ENCODE results near the gene PLCD3. TPM values are rescaled to one million over a fixed set of nuclear protein-coding genes. Genes with fewer than 3 reads are reported as not detected.

Gene PLCD3
- total and polyA plus RNA-seq, 2 of the 13 experiments (the other 11 are each of a cell fraction or from before 2014, with no cell fraction given) = 11.3 to 39.1 TPM

- TF ChIP-seq E2F1 (CRISPR knock-in tag; IDR thresholded peaks at IDR 0.05) = no peak
- TF ChIP-seq ZNF3 (CRISPR knock-in tag; IDR thresholded peaks at IDR 0.05) = no peak
- peak; percentile 55; the same call in 1 of the 2 replicates for TF ChIP-seq BHLHE40 (IDR thresholded peaks at IDR 0.05; ENCODE audit: low read length)
- 0 out of 2 replicates have a peak, but pooled peaks have one; percentile 17 for TF ChIP-seq ZNF274 (CRISPR knock-in tag; IDR thresholded peaks at IDR 0.05)
- peak; percentile 18; the same call in 1 of the 2 replicates for TF ChIP-seq MEIS1 (CRISPR knock-in tag; IDR thresholded peaks at IDR 0.05; ENCODE audit: borderline replicate concordance)
- peak; percentile 77; the same call in 1 of the 2 replicates for TF ChIP-seq RXRB (CRISPR knock-in tag; IDR thresholded peaks at IDR 0.05; ENCODE audit: borderline replicate concordance)
- 0 out of 2 replicates have a peak, but pooled peaks have one; percentile 31 for TF ChIP-seq ZNF709 (CRISPR knock-in tag; IDR thresholded peaks at IDR 0.05)
- no peak for TF ChIP-seq TAF15 (IDR thresholded peaks at IDR 0.05; ENCODE audit: low read depth, low read length, poor library complexity, severe bottlenecking)
- TF ChIP-seq FLYWCH1 (CRISPR knock-in tag; IDR thresholded peaks at IDR 0.05) = no peak
- TF ChIP-seq ZNF550 (CRISPR knock-in tag; IDR thresholded peaks at IDR 0.05; ENCODE audit: borderline replicate concordance) = peak; percentile 45; the same call in 1 of the 2 replicates
- no peak for TF ChIP-seq ZNF790 (CRISPR knock-in tag; IDR thresholded peaks at IDR 0.05; ENCODE audit: borderline replicate concordance)
- no peak for TF ChIP-seq FOXM1 (CRISPR knock-in tag; IDR thresholded peaks at IDR 0.05)
- TF ChIP-seq SKIL (CRISPR knock-in tag; IDR thresholded peaks at IDR 0.05; ENCODE audit: borderline replicate concordance) = no peak; the same call in 1 of the 2 replicates
- peak; percentile 8; the same call in 1 of the 2 replicates for TF ChIP-seq NFKB2 (CRISPR knock-in tag; IDR thresholded peaks at IDR 0.05; ENCODE audit: borderline replicate concordance)
- peak; percentile 68 for TF ChIP-seq ASH2L (IDR thresholded peaks at IDR 0.05; ENCODE audit: insufficient read length, low read depth, low read length)
- 0 out of 2 replicates have a peak, but pooled peaks have one; percentile 29 for TF ChIP-seq DRAP1 (CRISPR knock-in tag; IDR thresholded peaks at IDR 0.05)
- no peak for TF ChIP-seq MBD4 (IDR thresholded peaks at IDR 0.05; ENCODE audit: borderline replicate concordance, low read length)
- peak; percentile 66; the same call in 1 of the 2 replicates for TF ChIP-seq MYC (CRISPR knock-in tag; IDR thresholded peaks at IDR 0.05; ENCODE audit: borderline replicate concordance)
- no peak for TF ChIP-seq CERS6 (CRISPR knock-in tag; IDR thresholded peaks at IDR 0.05)
- TF ChIP-seq ZNF343 (CRISPR knock-in tag; IDR thresholded peaks at IDR 0.05) = no peak
- TF ChIP-seq ZNF800 (CRISPR knock-in tag; IDR thresholded peaks at IDR 0.05) = no peak
Observed at GRCh38 chr17:45127548-45128300, 4.6 kb downstream of the PLCD3 start (continued).
